Measurements from ENCODE around the gene FRS3.

Gene FRS3

DNA sequence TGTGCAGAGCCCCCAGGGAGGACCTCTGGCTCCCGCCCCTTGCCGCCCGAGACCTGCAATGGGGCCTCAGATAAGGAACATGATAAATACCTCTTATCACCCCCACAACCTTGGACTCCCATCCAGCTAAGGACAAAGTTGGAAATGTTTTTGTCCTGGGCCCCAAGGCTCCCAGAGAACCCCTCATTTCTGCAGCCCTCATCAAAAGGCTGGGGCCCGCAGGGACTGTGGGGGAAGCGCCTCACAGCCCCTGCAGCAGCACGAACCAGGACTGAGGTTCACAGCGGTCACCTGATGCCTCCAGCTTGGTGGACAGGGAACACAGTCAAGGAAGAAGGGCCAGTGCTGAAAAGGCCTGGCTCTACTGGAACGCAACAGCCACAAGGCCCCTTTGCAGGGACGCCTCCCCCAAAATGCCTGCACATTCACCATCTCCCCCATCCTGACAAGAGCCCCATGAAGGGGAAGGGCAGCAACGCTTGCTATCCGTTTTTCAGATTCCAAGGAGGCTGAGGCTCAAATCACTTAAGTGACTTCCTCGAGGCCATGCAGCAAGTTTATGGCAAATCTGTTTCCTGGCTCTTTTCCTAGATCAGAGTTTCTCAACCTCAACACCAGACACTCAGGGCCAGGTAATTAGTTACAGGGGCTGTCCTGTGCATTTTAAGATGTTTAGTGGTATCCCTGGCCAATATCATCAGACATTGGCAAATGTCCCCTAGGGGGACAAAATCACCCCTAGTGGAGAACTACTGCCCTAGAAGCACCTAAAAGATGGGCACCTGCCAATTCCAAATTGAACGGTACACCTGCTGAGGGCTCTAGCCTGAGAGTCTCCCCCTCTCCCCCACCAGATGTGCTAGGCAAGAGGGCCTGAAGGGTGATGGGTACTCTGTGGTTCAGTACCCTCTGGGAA is 54.9 kb downstream of the FRS3 start:
- DNase-seq = no peak

DNA sequence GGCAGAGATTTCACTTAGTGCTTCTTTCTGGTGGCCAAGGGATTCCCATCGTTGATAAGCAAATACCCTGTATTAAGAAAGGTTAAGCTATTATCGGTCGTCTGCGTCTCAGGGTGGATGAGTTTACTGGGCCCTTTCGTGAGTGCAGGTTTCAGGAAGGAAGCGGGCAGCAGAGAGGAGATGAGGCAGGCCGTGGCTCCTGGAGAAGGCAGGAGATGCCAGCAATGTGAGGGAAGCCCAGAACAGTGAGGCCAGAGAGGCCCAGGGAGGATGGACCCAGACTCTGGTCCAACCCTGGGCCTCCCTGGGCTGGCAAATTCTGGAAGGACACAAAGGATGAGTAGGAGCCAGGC is 55.5 kb downstream of the FRS3 start:
- DNase-seq = no peak

DNA sequence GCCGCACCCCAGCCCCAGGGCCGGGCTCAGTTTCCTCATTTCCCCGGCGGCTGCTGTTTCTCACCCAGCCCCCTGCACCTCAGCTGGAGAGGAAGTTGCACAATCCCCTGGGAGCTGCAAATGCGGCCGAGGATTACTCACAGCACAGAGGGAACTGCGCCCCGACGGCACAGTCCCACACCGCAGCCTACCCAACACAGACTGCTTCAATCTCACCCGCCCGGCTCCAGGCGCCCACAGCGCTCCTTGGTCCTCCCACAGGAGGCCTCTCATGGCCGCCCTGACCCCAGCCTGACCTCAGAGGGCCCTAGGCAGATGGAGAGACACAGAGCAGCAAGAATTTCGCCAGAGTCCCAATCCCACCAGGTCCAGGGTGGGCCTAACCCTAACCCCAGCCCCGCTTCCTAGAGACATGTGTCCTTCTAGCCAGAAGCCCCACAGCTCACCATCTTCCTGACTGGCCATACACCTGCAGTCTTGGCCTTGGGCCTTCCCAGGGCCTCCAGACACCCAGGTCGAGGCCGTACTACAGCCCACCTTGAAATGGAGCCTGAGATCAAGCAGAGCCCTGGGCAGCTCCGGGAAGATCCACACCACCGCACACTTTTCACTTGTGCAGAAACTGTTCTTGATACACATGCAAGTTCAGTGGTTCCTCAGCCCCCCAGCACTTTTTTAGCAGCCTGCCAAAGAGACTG is 56.0 kb downstream of the FRS3 start:
- DNase-seq = no peak

DNA sequence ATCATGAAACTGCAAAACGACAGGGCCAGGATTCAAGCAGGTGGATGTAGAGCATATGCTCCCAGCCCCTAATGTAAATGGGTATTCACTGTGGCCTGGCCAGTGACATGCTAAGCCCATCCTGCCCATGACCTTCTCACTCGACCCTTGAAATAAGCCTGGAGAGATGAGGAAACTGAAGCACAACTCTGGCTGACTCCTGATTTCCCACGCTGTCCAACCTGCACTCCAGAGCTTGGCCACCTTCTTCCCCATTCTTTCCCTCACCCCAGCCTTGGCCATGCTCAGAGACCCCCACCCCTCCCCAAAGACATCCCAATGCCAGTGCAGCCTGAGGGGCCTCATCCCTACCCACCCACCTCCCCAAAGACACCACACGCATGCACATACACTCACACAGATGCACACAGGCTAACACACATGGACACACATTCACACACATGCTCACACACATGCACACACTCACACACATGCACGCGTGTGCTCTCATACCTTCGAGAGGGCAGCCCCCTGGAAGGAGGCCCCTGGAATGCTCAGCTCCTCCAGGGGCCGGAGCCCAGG is 56.7 kb downstream of the FRS3 start:
- DNase-seq = no peak

DNA sequence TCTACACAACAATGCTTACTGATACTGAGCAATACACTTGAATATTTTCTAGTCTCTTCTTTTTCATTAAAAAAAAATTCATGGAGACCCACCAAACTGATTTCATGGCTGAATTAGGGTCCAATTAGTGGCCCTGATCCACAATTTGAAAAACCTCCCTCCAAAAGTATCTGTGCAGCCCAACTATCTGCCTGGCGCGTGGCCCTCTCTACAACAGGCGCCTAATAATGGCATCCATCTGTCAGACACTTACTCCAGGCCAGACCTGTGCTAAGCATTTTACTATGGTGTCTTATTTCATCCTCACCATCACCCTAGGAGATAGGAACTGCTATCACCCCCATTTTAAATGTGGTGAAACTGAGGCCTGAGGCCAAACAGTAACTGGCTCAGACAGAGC is 58.3 kb downstream of the FRS3 start:
- no peak for DNase-seq

DNA sequence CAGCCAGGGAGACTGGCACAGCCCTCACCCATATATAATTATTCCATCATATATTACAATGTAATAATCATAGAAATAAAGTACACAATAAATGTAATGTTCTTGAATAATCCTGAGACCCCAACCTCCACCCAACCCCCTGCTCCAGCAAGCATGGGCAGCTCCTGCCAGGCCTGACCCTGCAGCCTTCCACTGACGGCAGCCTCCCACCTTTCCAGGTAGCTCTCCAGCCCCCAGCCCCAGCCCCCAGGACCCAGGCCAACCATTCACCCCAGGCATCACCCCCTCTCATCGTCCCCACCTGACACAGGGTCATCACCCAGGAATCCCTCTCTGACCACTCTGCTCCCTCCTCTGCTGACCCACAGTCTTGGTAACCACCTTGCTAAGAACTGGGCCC is 58.9 kb downstream of the FRS3 start:
- no peak for DNase-seq

DNA sequence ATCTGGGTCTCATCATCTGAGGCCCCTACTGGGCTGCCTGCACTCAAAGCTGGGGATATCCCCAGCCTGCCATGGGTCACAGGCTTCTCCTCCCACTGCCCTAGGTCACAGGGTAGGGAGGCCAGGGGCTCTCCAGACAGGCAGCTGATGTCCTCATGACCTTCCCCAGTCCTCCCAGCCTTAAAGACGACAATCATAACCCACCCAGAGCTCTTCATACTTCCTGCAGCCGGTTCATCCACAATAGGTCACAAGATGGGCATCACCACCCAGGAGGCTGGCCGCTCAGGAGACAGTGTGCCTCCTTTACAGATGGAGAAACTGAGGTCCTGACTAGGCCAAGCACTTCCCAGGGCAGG is 59.5 kb downstream of the FRS3 start:
- DNase-seq = no peak

All from NCI-H2029 (cell line).